Upper lobe of left lung (tissue), 6 donors: ENCODE measurements around the gene ATP2B1. TPM values are rescaled to one million over a fixed set of nuclear protein-coding genes. Genes with fewer than 3 reads are reported as not detected.

ENCODE experiments used
- ATAC-seq, 2 donors: fragments of 200-7000 bp; cut with Tn5 transposase; one replicate each; pipeline ENCODE4 v1.9.1; 2022; ENCODE audit warnings: mild to moderate bottlenecking in 2 of 2, moderate library complexity in 2 of 2; ENCODE audit not compliant: low FRiP score in 2 of 2
- DNase-seq, 2 donors: peaks; one replicate each; pipeline ENCODE4 v3.0.0-alpha.2; 2019 to 2020
- H3K27ac ChIP-seq, 4 donors: fragments of 200-600 bp; sonication (generic); one replicate each; pipeline ENCODE4 v1.5.1; 2016 to 2019
- H3K27me3 ChIP-seq, 4 donors: fragments of 200-600 bp; sonication (generic); one replicate each; pipeline ENCODE4 v1.5.1; 2017 to 2019
- H3K36me3 ChIP-seq, 4 donors: fragments of 200-600 bp; sonication (generic); one replicate each; pipeline ENCODE4 v1.5.1; 2016 to 2019
- H3K4me1 ChIP-seq, 4 donors: fragments of 200-600 bp; sonication (generic); one replicate each; pipeline ENCODE4 v1.5.1; 2018 to 2019
- H3K4me3 ChIP-seq, 4 donors: fragments of 200-600 bp; sonication (generic); one replicate each; pipeline ENCODE4 v1.5.1; 2017 to 2019; ENCODE audit warnings: mild to moderate bottlenecking in 2 of 4, moderate library complexity in 1 of 4
- H3K9me3 ChIP-seq, 4 donors: fragments of 200-600 bp; sonication (generic); one replicate each; pipeline ENCODE4 v1.5.1; 2018 to 2019
- EP300 ChIP-seq, 4 donors: sonication (generic); formaldehyde crosslinking; IDR thresholded peaks; one replicate each; pipeline ENCODE4 v1.5.1; 2017; ENCODE audit warnings: antibody characterized with exemption in 4 of 4, control low read depth in 2 of 4
- POLR2A ChIP-seq, 4 donors: fragments of 450-650 bp; IDR thresholded peaks; one replicate each; pipeline ENCODE4 v1.5.1; 2016 to 2017; ENCODE audit warnings: antibody characterized with exemption in 4 of 4, mild to moderate bottlenecking in 2 of 4
- POLR2AphosphoS5 ChIP-seq, 2 donors: sonication (generic); formaldehyde crosslinking; IDR thresholded peaks; one replicate each; pipeline ENCODE4 v1.5.1; 2017; ENCODE audit warnings: antibody characterized with exemption in 2 of 2
- WGBS, 2 donors: methylation state at CpG; one replicate each; pipeline ENCODE4 v1.1.5; 2017 to 2018; 5-methylcytosine and 5-hydroxymethylcytosine counted together
- total RNA-seq, 6 donors: library from RNA; depleted of rRNA in 4 of 6; stranded (reverse); fragments of >200 nt in 4 of 6; gene quantifications; one replicate each; pipeline versions ENCODE4 v1.1.0 to v1.2.1, GENCODE V29; 2016 to 2021
- TF ChIP-seq, protein P1 (sequence below), 6 experiments: fragments of 450-650 bp in 4 of 6; fragments of 200-600 bp in 2 of 6; sonication (generic) in 2 of 6; IDR thresholded peaks; one replicate each; pipeline ENCODE4 v1.5.1; 2016 to 2019; ENCODE audit warnings: antibody characterized with exemption in 6 of 6
- donor health status: DM: no; HTN: no; CAD: no; lungs with moderate emphysema.
- donor health status: DM: no; HTN: yes; CAD: no; lungs with severe emphysema.

Gene ATP2B1
- total RNA-seq, 6 donors from 2014 or later = 15.2 to 50.0 (median 36.3) TPM

DNA sequence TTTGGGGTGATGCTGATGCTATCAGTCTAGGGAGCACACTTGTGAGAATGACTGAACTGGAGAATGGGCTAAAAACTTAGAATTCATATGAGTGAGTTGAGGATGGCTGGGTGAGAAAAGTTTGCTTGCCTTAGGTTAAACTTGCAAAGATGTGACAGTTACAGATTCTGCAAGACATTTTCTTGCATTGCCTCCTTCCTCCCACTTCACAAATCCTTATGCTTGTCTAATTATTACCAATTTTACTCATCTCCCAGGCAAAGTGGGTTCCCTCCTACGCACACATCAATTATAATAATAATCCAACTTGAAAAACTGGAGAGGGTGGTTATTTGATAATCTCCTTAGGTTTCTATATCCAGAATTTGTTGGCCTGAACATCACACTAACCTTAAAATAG is 50.9 kb downstream of the ATP2B1 start:
- Histone ChIP-seq H3K36me3 (no peaks in the 10 kb centered on the region), H3K27me3 (no peaks in the 10 kb centered on the region), H3K27ac (no peak overlapping the region), H3K4me3 (no peak overlapping the region), H3K4me1 (peaks cover 0 to 4% (median 3%) of the 10 kb centered on the region in 4 donors), H3K9me3 (no peaks in the 10 kb centered on the region)
- DNase-seq (no peak), ATAC-seq (no peak)
- WGBS, 2 donors = 89 to 91% methylated on average over 1 of the region's 1 CpG
- no peak for TF ChIP-seq EP300 (IDR thresholded peaks at IDR 0.05)
- TF ChIP-seq, protein P1, sequence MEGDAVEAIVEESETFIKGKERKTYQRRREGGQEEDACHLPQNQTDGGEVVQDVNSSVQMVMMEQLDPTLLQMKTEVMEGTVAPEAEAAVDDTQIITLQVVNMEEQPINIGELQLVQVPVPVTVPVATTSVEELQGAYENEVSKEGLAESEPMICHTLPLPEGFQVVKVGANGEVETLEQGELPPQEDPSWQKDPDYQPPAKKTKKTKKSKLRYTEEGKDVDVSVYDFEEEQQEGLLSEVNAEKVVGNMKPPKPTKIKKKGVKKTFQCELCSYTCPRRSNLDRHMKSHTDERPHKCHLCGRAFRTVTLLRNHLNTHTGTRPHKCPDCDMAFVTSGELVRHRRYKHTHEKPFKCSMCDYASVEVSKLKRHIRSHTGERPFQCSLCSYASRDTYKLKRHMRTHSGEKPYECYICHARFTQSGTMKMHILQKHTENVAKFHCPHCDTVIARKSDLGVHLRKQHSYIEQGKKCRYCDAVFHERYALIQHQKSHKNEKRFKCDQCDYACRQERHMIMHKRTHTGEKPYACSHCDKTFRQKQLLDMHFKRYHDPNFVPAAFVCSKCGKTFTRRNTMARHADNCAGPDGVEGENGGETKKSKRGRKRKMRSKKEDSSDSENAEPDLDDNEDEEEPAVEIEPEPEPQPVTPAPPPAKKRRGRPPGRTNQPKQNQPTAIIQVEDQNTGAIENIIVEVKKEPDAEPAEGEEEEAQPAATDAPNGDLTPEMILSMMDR (IDR thresholded peaks at IDR 0.05) = no peak
- TF ChIP-seq POLR2AphosphoS5 (IDR thresholded peaks at IDR 0.05) = no peak
- no peak for TF ChIP-seq POLR2A (IDR thresholded peaks at IDR 0.05)

DNA sequence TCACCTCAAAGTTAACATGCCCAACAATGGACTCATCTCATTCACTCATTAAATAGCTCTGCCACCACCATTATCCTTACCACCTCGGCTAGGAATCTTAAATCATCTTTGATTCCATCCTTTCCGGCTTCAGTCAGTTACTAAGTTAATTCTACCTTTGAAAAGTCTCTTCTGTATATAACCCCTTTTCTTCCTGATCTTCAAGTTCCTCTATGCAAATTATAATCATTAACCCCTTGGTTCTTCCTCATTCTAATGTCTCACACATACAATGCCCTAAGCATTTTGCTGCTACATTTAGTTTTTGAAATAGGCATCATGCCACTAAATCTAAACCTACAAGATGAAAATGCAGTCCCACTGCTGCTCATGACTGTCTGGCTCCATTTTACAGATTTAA is 51.6 kb downstream of the ATP2B1 start:
- Histone ChIP-seq H3K27me3 (no peaks in the 10 kb centered on the region), H3K36me3 (no peaks in the 10 kb centered on the region), H3K4me1 (peaks cover 0 to 4% (median 2%) of the 10 kb centered on the region in 4 donors), H3K4me3 (no peak overlapping the region), H3K27ac (no peak overlapping the region), H3K9me3 (no peaks in the 10 kb centered on the region)
- TF ChIP-seq POLR2A (IDR thresholded peaks at IDR 0.05) = no peak
- TF ChIP-seq EP300 (IDR thresholded peaks at IDR 0.05) = no peak
- TF ChIP-seq, protein P1 (IDR thresholded peaks at IDR 0.05) = no peak
- TF ChIP-seq POLR2AphosphoS5 (IDR thresholded peaks at IDR 0.05) = no peak
- ATAC-seq = no peak
- no peak for DNase-seq
- WGBS, 2 donors = 71 to 88% methylated on average over 2 of the region's 2 CpGs

DNA sequence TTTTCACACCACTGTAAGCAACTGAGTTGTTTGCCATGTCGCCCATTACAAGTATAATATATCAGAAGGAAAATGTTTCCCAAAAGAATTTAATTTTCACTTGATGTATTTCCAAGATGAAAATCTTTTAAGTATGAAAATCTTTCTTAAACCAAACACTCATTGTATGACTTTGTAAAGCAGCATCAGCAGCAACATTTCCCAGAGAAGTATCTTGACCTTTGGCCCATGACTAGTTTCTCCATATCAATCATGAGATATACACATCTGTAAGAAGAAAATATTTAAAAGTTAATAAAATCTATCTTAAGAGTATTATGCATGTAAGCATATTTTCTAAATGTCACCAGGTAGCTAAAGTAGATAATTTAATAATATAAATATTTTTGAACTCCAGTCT is 52.8 kb downstream of the ATP2B1 start:
- H3K9me3 ChIP-seq = no peaks in the 10 kb centered on the region
- WGBS, 2 donors = 83 to 96% methylated on average over 1 of the region's 1 CpG
- H3K4me1 ChIP-seq = peaks cover 0 to 4% (median 2%) of the 10 kb centered on the region in 4 donors
- H3K36me3 ChIP-seq = no peaks in the 10 kb centered on the region
- no peak for TF ChIP-seq EP300 (IDR thresholded peaks at IDR 0.05)
- no peaks in the 10 kb centered on the region for H3K27me3 ChIP-seq
- DNase-seq (no peak), ATAC-seq (no peak)
- no peak overlapping the region for H3K27ac ChIP-seq
- H3K4me3 ChIP-seq = no peak overlapping the region

DNA sequence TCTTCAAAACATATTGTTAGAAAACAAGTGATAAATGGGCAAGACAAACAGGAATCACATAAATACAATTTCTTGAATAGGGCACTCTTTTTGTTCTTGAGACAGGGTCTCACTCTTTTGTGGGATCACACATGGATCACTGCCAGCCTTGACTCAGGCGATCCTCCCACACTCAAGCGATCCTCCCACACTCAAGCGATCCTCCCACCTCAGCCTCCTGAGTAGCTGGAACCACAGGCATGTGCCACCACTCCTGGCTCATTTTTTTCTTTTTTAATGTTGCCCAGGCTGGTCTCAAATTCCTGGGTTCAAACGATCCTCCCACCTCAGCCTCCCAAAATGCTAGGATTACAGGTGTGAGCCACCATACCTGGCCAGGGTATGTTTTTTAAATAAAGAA is 57.4 kb downstream of the ATP2B1 start:
- no peak for DNase-seq
- H3K4me1 ChIP-seq = peaks cover 0 to 4% (median 2%) of the 10 kb centered on the region in 4 donors
- H3K36me3 ChIP-seq = peaks cover 0 to 2% (median 0%) of the 10 kb centered on the region in 4 donors
- 92 to 98% methylated on average over 4 of the region's 4 CpGs for whole genome bisulfite sequencing, 2 donors
- H3K27me3 ChIP-seq = no peaks in the 10 kb centered on the region
- no peak overlapping the region for H3K27ac ChIP-seq
- no peaks in the 10 kb centered on the region for H3K9me3 ChIP-seq
- no peak for TF ChIP-seq POLR2AphosphoS5 (IDR thresholded peaks at IDR 0.05)
- no peak for TF ChIP-seq POLR2A (IDR thresholded peaks at IDR 0.05)
- no peak for TF ChIP-seq EP300 (IDR thresholded peaks at IDR 0.05)
- TF ChIP-seq, protein P1 (IDR thresholded peaks at IDR 0.05) = no peak
- ATAC-seq = no peak
- H3K4me3 ChIP-seq = no peak overlapping the region

DNA sequence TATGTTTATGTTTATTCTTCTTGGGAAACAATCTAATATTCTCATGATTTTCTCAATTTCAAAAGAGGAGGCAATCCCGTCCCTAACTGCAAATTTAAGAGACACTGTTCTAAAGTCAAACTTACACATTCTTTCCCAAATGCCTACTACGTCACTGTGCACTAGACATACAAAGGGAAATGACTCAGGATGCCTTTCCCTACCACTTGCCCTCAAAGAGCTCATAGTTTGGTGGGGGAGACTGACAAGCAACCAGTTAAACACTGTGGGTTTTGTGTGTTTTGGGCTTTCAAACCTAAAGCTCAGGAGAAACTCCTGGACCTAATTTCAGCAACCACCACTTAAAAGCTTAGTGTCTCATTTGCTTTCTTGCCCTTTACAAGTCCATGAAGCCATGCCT is 58.4 kb downstream of the ATP2B1 start:
- DNase-seq (no peak), ATAC-seq (no peak)
- Histone ChIP-seq H3K27me3 (no peaks in the 10 kb centered on the region), H3K36me3 (peaks cover 0 to 2% (median 0%) of the 10 kb centered on the region in 4 donors), H3K4me3 (no peak overlapping the region), H3K27ac (no peak overlapping the region), H3K9me3 (no peaks in the 10 kb centered on the region), H3K4me1 (peaks cover 0 to 4% (median 0%) of the 10 kb centered on the region in 4 donors)
- 89 to 94% methylated on average over 2 of the region's 2 CpGs for WGBS, 2 donors
- TF ChIP-seq POLR2AphosphoS5 (IDR thresholded peaks at IDR 0.05) (no peak), EP300 (IDR thresholded peaks at IDR 0.05) (no peak), POLR2A (IDR thresholded peaks at IDR 0.05) (no peak)
- TF ChIP-seq, protein P1 (IDR thresholded peaks at IDR 0.05) = no peak
